Adrenal gland (tissue), 5 donors: Measurements from ENCODE around the gene TFEC.

ENCODE experiments used
- CTCF ChIP-seq, 6 experiments: fragments of 450-650 bp in 4 of 6; fragments of 200-600 bp in 2 of 6; sonication (generic) in 1 of 6; IDR thresholded peaks; 1 replicate in 5 of 6; 2 replicates in 1 of 6; pipeline versions ENCODE4 v1.5.1 to v1.8.0; 2016 to 2021; ENCODE audit warnings: antibody characterized with exemption in 6 of 6, mild to moderate bottlenecking in 2 of 6, moderate library complexity in 1 of 6
- POLR2A ChIP-seq, 2 donors: fragments of 450-650 bp; IDR thresholded peaks; one replicate each; pipeline ENCODE4 v1.6.1; 2017; ENCODE audit warnings: antibody characterized with exemption in 2 of 2, mild to moderate bottlenecking in 2 of 2, moderate library complexity in 1 of 2
- donor health status: DM: no; HTN: no; CAD: no.

GRCh38 chr7:115952832-115953231, 77.7 kb downstream of the TFEC start:
- TF ChIP-seq POLR2A (IDR thresholded peaks at IDR 0.05), result no peak
- TF ChIP-seq CTCF (IDR thresholded peaks at IDR 0.05), result no peak
